Mucosa of descending colon (tissue), 3 donors: ENCODE data around the gene TEX11. TPM values are rescaled to one million over a fixed set of nuclear protein-coding genes. Genes with fewer than 3 reads are reported as not detected.
A peak's percentile ranks its signal among the peaks of the same experiment; 100 is the strongest.
"Not testable (repeated sequence)": the region's sequence is repeated elsewhere in the genome, so short reads cannot be mapped to it uniquely, and the experiment has no call there.

Source experiments
- ATAC-seq: fragments of 200-7000 bp; cut with Tn5 transposase; one replicate; pipeline ENCODE4 v1.9.1; 2020; ENCODE audit warnings: mild to moderate bottlenecking, moderate library complexity
- DNase-seq, 3 donors: peaks; one replicate each; pipeline ENCODE4 v3.0.0-alpha.2; 2020
- H3K36me3 ChIP-seq: fragments of 200-600 bp; one replicate; pipeline ENCODE4 v1.8.0; 2021; ENCODE audit warnings: low read depth, mild to moderate bottlenecking
- H3K4me1 ChIP-seq: fragments of 200-600 bp; one replicate; pipeline ENCODE4 v1.8.0; 2021; ENCODE audit warnings: low read depth, mild to moderate bottlenecking
- H3K4me3 ChIP-seq: fragments of 200-600 bp; one replicate; pipeline ENCODE4 v1.8.0; 2021; ENCODE audit warnings: mild to moderate bottlenecking
- H3K9me3 ChIP-seq: fragments of 200-600 bp; one replicate; pipeline ENCODE4 v1.8.0; 2021; ENCODE audit warnings: mild to moderate bottlenecking
- CTCF ChIP-seq: fragments of 200-600 bp; IDR thresholded peaks from one replicate; pipeline ENCODE4 v1.8.0; 2022; ENCODE audit warnings: antibody characterized with exemption, mild to moderate bottlenecking
- intact Hi-C, 2 donors: fragments of 100-400 bp; cut with DNase I in 1 of 2; cut with micrococcal nuclease in 1 of 2; formaldehyde crosslinking; loops; one replicate each; pipeline versions ENCODE4 v1.11.0 to v1.11.1; 2022; cut with DNase I, micrococcal nuclease
- total RNA-seq, 3 donors: library from RNA; stranded (reverse); fragmentation: NEBNext Ultra II Directional in 2 of 3; extraction: Animal tissue kit (Norgen Biotek cat#: 25700) in 2 of 3; gene quantifications; one replicate each; pipeline versions ENCODE4 v1.2.1 to v1.2.4, GENCODE V29; 2021 to 2023
- donor health status: DM: no; HTN: no; CAD: no; lungs with moderate emphysema.
- donor health status: DM: no; HTN: no; CAD: no.
- donor health status: DM: no; HTN: yes; CAD: no.

Gene TEX11
- total RNA-seq, 3 donors from 2014 or later = 0.89 to 2.7 (median 2.1) TPM

GRCh38 chrX:70527610-70528345 is 380.7 kb downstream of the TEX11 start:
- no peak for TF ChIP-seq CTCF
- ATAC-seq (no peak), DNase-seq (no peak)
- Histone ChIP-seq H3K9me3 (no peaks in the 10 kb centered on the region), H3K4me3 (no peak overlapping the region), H3K4me1 (no peaks in the 10 kb centered on the region), H3K36me3 (no peaks in the 10 kb centered on the region)
- intact Hi-C loops = no loop called here

- no peaks in the 10 kb centered on the region for H3K4me1 ChIP-seq
- no peaks in the 10 kb centered on the region for H3K9me3 ChIP-seq
- DNase-seq (no peak), ATAC-seq (no peak)
- no peak overlapping the region for H3K4me3 ChIP-seq
- no peaks in the 10 kb centered on the region for H3K36me3 ChIP-seq
- intact Hi-C loops = no loop called here
- TF ChIP-seq CTCF = no peak
Observed at GRCh38 chrX:70527053-70527452, 381.5 kb downstream of the TEX11 start.

GRCh38 chrX:70525733-70526132 is 382.8 kb downstream of the TEX11 start:
- intact Hi-C loops = no loop called here
- Histone ChIP-seq H3K4me1 (no peaks in the 10 kb centered on the region), H3K9me3 (no peaks in the 10 kb centered on the region), H3K36me3 (no peaks in the 10 kb centered on the region), H3K4me3 (no peak overlapping the region)
- ATAC-seq (peak; percentile 77), DNase-seq (peak in 2 of 3 donors; percentile 39 to 40)
- no peak for TF ChIP-seq CTCF

- H3K4me1 ChIP-seq, H3K36me3 ChIP-seq, DNase-seq, intact Hi-C loops, H3K4me3 ChIP-seq, ATAC-seq, H3K9me3 ChIP-seq: not testable (repeated sequence)
Observed at GRCh38 chrX:70515692-70516091, 392.8 kb downstream of the TEX11 start.

GRCh38 chrX:70515270-70515669 is 393.2 kb downstream of the TEX11 start:
- ATAC-seq, H3K36me3 ChIP-seq, H3K4me1 ChIP-seq, DNase-seq, H3K4me3 ChIP-seq, H3K9me3 ChIP-seq, intact Hi-C loops: not testable (repeated sequence)

- ATAC-seq = no peak
- intact Hi-C loops = no loop called here
Observed at GRCh38 chrX:70509078-70509477, 399.4 kb downstream of the TEX11 start.

More at GRCh38 chrX:70509078-70509477, 399.4 kb downstream of the TEX11 start:
- H3K9me3 ChIP-seq = no peaks in the 10 kb centered on the region
- no peaks in the 10 kb centered on the region for H3K4me1 ChIP-seq
- no peak for TF ChIP-seq CTCF
- H3K4me3 ChIP-seq = no peak overlapping the region
- DNase-seq = no peak
- no peaks in the 10 kb centered on the region for H3K36me3 ChIP-seq
